Activated naive CD4-positive, alpha-beta T cell (primary cell): ENCODE data around the gene EPHA4.

Source experiments
- DNase-seq, 4 experiments: peaks; one replicate each; lab custom pipeline; 2025; lab: John Stamatoyannopoulos, UW

EPHA4 gene

DNA sequence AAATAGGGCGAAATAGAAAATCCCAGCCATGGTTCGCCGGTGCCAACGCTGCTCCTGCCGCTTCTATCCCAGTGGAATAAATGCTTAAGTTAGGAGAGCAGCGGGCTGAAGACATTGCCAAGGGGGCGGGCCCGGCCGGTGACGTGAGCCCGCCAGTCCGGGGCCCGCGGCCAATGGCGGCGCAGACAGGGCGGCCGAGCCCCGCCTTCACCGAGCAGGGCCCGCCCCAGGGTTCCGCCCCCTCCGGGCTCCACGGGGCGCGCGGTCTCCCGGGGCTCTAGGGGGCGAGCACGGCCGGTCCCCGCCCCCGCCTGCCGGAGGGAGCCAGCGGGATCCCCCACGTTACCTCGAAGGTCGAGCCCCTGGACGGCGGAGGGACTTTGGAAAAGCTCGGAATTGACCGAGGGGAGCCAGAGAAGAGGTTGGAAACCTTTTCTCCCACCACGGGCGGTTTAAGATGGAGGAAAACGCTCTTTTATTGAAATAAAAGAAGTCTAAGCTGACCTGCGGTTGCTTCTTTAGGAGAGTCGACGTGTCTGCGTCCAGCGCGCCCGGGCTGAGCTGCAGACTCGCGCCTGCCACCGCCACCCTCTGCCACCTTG lies at the start of gene EPHA4:
Gene EPHA4 (minus strand): TSS at position 86 of the 602 bp plus-strand sequence. CDS start 56 bp downstream, at position 30.
- peak; percentile 45 to 82 (median 58) for DNase-seq

DNA sequence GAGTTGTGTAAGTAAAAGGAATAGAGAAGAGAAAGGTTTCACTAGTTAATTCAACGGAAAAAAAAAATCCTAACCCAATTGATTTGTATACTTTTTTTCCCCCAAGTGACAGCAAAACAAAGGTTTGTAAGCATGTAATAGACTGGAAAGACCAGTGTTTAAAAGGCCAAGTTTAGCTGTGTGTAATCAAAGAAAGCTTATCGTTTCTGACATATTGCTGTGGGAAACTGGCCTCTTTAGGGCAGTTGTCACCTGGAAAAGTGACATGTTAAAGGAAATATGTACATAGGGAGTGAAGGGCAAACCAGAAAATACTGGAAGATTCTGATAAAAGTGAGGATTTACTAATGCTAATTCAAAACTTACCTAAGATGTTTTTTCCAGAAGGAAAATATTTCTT lies 45.9 kb upstream of the EPHA4 start:
- DNase-seq = no peak

DNA sequence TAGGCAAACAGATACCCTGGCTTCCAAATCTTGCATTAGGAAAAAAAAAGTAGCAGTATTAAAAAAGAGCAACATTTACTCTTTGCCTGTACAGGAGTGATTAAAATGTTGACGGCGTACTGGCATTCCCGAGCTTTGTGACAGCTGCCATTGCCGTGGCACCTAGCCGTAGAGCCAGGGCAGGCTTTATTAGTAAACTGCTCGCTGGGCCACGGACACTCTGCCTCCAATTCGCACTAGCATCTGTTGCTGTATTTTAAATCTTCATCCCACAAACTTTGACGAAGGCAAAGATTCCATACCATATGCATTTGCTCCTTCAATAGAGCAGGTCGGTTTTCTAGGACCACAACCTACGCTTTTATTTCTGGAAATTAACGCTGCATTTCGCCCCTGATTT lies 44.5 kb upstream of the EPHA4 start:
- DNase-seq = no peak

DNA sequence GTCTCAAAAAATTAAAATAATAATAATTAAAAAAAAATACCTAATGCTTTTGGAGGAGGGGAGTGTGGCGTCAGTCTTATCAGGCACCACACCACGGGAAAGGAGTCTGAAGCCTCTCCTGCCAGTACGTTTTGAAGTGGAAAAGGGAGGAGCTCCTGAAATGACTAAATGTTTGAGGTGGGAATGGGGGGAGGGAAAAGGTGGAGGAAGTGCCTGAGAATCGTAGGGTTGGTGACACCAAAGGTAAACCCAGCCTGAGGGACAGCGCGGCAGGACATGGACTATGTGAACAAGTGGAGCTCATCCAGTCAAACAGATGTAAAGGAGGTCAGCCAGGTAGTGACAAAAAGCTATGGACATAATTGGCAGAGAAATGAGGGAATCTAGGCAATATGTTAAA lies 42.2 kb upstream of the EPHA4 start:
- DNase-seq = no peak

DNA sequence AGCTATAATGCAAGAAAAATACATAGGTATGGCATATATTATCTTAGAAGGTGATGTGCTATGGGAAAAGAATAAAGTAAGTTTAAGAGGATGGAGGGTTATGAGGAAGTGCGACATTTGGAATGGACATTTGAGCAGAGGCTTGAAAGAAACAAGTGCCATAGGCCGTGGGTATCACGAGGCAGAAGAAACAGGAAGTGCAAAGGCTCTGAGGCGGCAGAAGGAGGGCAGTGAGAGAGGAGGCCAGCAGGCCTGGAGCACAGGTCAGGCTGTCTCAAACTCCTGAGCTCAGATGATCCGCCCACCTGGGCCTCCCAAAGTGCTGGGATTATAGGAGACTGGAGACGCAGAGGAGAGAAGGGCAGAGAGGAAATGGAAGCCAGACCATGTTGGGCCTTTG lies 40.7 kb upstream of the EPHA4 start:
- DNase-seq = no peak

DNA sequence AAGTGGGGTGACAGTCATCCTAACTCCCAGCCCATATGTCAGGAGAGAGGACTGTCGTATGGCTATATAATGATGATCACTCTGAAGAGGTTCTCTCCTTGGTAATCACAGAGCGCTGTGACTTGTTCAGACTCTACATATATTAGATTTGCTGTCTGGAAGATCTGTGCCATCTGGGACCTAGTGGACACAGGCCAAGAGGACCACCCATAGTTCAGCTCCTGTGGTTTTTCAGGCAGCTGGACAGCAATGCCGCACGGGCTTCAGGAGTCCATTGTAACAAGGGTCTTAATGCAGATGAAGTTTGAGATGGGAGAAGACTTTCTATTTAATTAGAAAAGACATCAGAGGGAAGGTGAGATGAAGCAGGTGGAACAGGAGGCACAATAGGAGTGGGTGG lies 40.1 kb upstream of the EPHA4 start:
- no peak for DNase-seq

DNA sequence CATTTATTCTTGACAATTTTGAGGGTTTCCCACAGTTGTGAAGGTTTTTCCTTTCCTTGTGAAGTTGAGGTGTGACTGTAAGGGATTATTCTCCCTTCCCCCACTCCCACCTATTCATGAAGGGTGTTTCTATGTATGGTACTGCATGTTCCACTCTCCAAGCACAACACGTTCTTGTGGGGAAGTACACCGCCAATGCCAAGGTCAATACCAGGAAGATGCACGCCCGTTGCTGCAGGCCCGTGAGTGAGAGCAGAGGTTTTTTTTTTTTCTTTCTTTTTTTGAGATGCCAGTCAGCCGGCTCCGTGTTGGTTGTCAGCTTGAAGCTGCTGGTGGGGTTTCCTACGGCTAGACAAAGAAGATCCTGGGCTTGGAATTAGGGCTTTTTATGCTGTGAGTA lies 38.6 kb upstream of the EPHA4 start:
- no peak for DNase-seq

DNA sequence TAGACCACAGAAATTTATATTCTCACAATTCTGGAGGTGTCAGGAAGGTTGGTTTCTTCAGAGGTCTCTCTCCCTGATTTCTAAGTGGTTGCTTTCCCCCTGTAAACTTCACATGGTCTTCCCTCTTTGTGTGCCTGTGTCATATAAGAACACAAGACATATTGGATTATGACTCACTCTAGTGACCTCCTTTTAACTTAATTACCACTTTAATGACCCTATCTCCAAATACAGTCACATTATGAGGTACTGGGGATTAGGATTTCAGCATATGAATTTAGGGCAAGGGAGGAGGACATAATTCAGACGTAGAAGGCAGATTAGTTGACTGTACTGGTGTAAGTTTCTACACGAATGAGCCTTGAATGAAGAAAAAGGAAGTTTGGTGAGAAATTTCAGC lies 38.2 kb upstream of the EPHA4 start:
- no peak for DNase-seq

DNA sequence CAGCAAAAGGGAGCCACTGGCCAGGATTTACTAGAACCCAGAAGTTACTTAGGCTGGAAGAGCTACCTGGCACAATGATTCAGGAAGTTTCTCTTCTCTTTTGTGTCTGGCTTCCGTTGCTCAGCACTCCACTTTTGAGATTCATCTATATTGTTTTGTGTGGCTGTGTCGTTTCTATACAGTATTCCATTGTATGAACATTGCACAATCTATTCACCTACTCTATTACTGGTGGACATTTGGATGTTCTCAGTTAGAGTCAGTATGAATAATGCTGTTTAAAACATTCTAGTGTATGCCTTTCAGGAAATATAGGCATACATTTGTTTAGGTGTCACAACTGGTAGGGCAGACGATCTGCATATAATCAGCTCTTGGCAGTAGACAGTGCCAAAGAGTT lies 36.3 kb upstream of the EPHA4 start:
- no peak for DNase-seq

DNA sequence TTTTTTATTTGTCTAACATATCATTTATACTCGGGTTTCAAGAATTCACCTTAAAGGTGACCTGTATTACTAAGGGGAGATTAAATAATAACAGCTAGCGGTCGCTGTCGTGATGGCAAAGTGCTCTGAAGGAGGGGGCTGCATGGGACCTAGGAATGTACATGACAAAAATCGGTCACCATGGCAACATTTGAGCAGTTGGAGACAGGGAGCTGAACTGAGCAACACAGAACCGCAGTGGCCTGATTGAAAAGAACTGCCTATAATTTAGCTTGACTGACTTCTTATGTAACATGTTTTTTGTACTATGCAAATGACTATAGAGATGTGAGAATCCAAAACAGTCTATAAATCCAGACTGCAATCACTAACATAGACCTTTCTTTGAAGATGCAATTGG lies 34.3 kb upstream of the EPHA4 start:
- no peak for DNase-seq

DNA sequence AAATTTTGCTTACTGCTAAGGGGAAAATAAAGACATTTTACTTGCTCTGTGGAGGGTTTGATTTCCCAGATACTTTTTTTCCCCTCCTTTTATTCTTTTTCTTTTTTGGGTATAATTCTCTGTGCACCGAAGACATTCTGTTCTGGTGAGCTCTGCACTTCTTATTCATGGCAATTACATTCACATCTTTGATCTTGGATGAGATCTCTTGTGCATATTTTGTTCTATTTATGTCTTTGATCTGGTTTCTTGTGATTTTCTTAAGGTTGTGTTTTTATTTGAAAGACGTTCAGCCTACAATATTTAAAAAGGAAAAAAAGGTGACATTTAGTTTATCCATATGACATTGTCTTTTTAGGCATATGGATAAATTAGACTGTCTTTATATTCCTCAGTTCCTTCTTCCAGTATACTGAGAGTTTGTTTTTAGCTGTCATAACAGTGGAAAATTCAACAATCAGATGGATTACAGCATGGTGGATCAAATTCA lies 33.7 kb upstream of the EPHA4 start:
- no peak for DNase-seq

DNA sequence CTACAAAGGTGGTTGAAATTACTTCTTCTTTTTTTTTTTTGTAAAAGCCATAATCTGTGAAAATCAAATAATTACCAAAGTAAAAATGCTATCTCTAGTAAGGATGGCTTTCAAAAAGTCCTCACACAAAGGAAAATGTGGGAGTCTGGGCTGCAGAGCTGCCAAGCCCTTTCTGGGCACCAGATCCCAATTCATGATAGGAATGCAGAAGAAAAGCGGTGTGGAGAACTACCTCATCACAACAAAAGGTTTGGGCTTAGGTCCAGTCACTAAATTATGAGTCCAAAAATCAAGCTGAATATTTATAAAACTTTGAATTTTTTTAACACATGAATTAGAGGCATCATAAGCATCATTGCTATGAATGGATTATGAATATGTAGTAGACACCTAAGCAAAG lies 30.8 kb upstream of the EPHA4 start:
- no peak for DNase-seq

DNA sequence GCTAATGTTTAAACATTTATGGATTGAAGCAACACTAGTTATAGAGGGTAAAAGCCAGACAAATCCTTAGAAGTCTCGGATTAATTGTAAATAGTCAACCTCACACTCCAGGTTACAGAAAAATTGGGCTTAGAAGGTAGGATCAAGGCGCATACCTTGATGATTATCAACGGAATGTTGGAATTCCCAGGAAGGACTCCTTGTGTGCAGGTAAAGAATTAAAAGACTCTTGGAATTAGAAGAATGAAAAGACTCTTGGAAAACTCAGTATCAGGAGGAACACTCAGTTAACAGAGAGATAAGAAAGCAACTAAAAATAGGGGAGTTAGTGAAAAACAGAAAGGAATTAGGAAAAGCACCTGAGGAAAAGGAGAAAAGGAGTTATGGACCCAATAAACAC lies 29.3 kb upstream of the EPHA4 start:
- DNase-seq = no peak

DNA sequence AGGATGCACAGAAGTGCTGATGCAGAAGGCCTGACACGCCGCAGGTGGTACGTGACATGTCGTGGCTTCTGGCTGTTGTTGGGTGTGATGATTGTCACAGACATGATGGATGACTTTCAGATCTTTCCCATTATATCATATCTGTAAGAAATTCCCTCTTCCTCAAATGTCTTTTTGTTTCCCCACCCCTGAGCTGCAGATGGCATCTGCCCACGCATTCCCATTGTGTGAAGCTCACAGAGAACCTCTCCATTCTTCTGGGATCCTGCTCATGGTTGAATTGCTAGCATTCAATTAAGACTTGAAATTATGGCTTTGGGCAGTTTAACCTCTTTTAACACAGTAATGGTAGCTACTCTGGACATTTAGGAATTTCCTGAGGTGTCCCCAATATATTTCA lies 28.3 kb upstream of the EPHA4 start:
- no peak for DNase-seq

DNA sequence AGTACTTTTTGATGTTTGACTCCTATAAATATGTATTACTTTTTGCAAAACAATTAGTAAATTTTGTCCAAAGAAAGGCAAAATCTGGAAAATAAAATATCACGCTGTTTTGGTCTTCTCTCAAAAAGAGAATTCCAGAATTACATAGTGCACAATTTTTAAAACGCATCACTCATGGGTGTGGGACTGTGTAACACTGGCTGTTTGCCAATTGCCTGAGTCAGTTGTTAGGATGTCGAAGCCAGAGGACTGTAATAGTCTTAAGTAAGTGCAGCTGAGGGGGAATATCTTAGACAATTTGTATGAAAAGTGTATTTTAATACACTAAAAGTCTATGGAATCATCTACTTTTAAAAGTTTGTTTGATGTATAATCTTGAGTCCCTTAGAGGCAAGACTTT lies 24.1 kb upstream of the EPHA4 start:
- DNase-seq = no peak

DNA sequence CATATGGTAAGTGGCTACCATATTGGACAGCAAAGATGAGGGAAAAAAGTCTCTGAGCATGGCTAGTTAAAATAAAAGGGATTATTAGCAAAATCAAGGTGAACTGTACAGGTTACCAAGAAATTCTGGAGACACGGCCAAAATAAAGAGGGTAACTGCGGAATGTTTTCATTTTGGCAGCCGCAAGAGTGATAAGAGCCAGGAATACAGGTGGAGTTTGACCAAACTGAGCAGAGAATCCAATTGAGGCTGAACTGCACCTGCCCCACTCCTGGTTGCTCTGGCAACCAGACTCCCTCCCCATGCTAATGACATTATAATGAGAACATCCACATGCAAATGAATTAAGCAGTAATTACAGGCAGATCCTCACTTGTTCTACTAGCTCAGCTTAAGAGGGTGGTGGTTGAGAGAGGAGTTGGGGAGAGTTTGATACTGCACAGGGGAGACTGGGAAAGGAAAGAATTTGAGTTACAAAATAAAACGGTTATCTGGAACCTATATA lies 18.8 kb upstream of the EPHA4 start:
- no peak for DNase-seq

DNA sequence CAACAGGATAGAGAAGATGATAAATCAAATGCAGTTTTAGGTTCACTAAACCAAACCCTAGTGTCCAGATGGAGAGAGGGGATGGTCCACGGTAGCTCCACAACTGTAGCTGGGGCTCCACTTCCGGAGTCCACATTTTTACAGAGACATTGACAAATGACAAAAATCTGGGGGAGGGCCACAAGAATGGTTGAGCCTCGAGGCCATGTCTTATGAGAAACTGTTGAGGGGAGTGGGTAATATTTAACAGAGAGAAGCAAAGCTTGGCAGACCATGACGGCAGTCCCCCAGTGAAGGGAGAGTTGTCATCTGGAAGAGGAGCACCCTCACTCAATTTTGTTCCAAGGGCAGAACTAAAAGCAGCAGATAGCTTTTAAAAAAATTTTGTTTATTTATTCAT lies 17.6 kb upstream of the EPHA4 start:
- DNase-seq = no peak

DNA sequence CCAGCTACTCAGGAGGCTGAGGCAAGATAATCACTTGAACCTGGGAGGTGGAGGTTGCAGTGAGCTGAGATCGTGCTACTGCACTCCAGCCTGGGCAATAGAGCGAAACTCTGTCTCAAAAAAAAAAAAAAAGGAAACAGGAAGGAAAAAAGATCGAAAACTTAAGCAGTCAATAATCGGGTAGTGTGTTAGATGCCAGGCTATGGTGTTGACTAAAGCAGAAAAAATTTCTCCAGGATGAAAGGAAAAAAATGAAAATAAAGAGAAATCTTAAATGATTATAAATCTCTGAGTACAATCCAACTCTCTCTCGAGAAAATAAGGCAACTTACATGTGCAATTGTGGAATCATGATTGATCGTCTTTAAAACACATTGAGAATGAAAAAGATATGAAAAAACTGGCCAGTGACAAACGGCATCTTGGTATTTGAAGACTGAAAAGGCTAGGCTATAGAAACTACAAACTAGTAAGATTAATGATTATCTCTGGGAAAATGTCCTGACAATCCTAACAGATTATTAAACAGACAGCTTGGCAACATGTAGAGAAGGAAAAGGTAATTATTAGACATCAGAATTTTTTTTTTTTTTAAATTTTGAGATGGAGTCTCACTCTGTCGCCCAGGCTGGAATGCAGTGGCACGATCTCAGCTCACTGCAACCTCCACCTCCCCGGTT lies 16.3 kb upstream of the EPHA4 start:
- DNase-seq = no peak

DNA sequence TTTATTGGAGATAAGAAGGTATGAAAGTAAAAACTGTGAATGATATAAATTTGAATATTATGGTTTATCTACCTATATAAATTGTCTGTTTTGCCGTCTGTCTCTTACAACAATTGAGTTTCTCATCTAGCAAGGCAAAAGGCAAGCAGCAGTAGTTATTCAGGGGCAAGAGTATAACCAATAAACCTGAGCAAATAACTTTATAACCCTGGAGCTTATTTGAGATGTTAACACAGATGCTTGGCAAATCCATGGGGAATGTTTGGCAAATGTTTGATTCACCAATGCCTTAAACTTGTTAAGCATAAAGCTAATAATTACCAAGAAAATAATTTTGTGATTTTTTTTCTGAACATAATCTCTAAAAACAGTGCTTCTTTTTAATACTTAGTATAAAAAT lies 9.9 kb upstream of the EPHA4 start:
- no peak for DNase-seq

DNA sequence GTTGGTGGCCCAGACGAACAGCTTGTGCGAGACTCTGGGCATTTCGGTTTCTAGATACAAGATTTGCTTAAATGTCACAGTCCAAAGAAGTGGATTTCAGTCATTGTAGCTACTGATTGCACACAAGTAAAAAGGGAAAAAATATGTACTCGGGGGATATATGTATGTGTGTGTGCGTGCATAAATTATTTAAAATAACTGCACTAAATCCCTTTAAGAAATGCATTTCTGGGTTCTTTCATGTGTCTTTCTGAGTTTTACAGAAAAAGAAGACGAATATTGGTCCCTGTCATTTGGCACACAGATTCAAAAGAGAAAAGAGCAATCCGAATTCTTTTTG lies 2.1 kb upstream of the EPHA4 start:
- no peak for DNase-seq

DNA sequence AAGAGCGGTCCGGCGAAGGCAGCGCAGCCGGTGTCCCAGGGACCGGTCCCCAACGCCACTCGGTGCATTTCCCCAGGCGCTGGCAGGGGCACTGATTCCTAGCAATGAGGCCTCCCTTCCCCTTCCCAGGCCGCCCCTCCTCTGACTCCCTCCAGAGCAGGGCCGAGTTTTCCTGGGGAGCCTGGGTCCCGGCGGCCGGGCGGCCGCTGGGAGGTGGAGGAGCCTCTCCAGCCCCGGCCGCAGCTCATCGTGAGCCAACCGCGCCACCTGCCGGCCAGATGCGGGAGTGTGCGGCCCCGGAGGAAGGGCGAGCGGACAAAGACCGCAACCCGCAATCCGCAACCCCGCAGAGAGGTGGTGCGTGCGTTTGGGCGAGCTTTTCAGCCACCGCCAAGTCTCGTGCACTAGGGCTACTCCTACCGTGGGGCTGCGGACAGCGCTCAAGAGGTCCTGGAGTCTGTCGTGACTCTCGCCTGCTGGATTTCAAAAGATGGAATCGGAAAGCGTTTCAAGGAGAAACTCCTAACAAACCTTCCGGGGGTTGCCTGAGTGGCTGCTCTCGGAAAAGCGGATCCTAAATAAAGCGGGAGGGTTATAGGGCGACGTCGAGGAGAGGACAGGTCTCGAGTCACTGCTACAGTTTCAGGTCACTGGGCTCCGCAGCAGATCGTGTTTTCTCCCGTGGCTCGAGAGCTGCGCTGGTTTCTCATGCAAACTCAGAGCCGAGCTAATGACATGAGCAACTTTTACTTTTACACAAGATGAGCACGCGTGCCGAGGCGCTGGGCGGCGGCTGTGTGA lies 1.5 kb upstream of the EPHA4 start:
- DNase-seq = peak; percentile 67 to 79 (median 74)

DNA sequence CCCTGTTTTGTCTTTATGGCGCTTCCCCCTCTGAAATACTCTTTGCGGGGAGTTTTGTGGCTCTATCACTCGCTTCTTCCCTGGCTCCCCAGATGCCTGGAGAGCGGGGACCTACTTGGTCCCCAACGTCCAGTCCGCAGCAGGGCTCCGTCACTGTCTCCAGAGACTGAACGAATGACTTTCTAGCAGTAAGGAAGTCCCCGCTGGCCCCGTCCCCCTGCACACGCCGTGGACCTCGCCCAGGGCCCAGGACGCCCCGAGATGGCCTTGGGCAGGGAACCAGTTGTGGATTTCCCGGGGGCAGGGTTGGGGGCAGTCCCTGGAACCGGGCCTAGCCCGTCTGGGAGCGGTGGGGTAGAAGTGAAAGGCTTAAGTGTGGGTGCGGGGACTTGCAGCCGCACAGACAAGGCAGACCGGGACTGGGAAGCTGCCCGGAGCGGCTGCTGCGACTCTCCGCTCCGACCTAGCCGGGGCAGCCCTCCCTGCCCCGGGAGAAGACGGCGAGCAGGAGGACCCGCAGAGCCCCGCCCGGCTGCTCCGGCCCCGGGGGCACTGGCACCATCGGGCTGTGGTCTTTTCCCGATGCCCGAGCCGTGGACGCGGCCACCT lies 821 bp upstream of the EPHA4 start:
- peak in 2 of 4 experiments; percentile 17 to 32 for DNase-seq
